ENCODE measurements around the gene TTC29. TPM values are rescaled to one million over a fixed set of nuclear protein-coding genes. Genes with fewer than 3 reads are reported as not detected.
"Not testable (repeated sequence)": the region's sequence is repeated elsewhere in the genome, so short reads cannot be mapped to it uniquely, and the experiment has no call there.

Gene TTC29
- total RNA-seq, 1 experiment from 2014 or later, result not detected

- H3K4me1 Mint-ChIP-seq (ENCODE audit: low read depth, unreplicated experiment), result no peaks in the 10 kb centered on the region
Observed at GRCh38 chr4:146835096-146835495, 110.6 kb downstream of the TTC29 start.

GRCh38 chr4:146834263-146835034, 111.2 kb downstream of the TTC29 start:
- no peak overlapping the region for H3K27ac Mint-ChIP-seq (ENCODE audit: unreplicated experiment)
- no peaks in the 10 kb centered on the region for H3K4me1 Mint-ChIP-seq (ENCODE audit: low read depth, unreplicated experiment)
- no peak overlapping the region for H3K4me3 ChIP-seq (ENCODE audit: low read depth, low read length)
- no peak for TF ChIP-seq CTCF (IDR thresholded peaks at IDR 0.05; ENCODE audit: insufficient read depth in 1 of 2, low read depth in 1 of 2, low read length in 1 of 2, severe bottlenecking in 1 of 2, unreplicated experiment in 1 of 2)
- POLR2A ChIA-PET, result no interaction called here
- no peaks in the 10 kb centered on the region for H3K27me3 ChIP-seq (replicated peaks; ENCODE audit: control insufficient read depth, insufficient read depth, low read length)
- intact Hi-C loops (cut with micrococcal nuclease; ENCODE audit: unreplicated experiment), result no loop called here
- no peaks in the 10 kb centered on the region for H3K9me3 ChIP-seq
- H3K27me3 Mint-ChIP-seq (ENCODE audit: insufficient read depth, unreplicated experiment), result peaks cover 3% of the 10 kb centered on the region
- no peak for DNase-seq
- H3K36me3 Mint-ChIP-seq (ENCODE audit: insufficient read depth, unreplicated experiment), result no peaks in the 10 kb centered on the region
- BruUV-seq (replicated peaks), result no TSS peak
- H3K4me3 Mint-ChIP-seq (ENCODE audit: unreplicated experiment), result no peak overlapping the region
- no peaks in the 10 kb centered on the region for H3K36me3 ChIP-seq (ENCODE audit: control insufficient read depth, insufficient read depth, low read length)
- H3K9me3 Mint-ChIP-seq (ENCODE audit: unreplicated experiment), result no peaks in the 10 kb centered on the region
- CTCF ChIA-PET, result no interaction called here
- H3K4me1 ChIP-seq, result no peaks in the 10 kb centered on the region

More at GRCh38 chr4:146835096-146835495, 110.6 kb downstream of the TTC29 start:
- TF ChIP-seq CTCF (IDR thresholded peaks at IDR 0.05; ENCODE audit: insufficient read depth in 1 of 2, low read depth in 1 of 2, low read length in 1 of 2, severe bottlenecking in 1 of 2, unreplicated experiment in 1 of 2), result no peak
- Mint-ChIP-seq H3K27me3 (ENCODE audit: insufficient read depth, unreplicated experiment) (peaks cover 3% of the 10 kb centered on the region), H3K4me3 (ENCODE audit: unreplicated experiment) (no peak overlapping the region), H3K36me3 (ENCODE audit: insufficient read depth, unreplicated experiment) (no peaks in the 10 kb centered on the region), H3K27ac (ENCODE audit: unreplicated experiment) (no peak overlapping the region), H3K9me3 (ENCODE audit: unreplicated experiment) (no peaks in the 10 kb centered on the region)
- Histone ChIP-seq H3K9me3 (no peaks in the 10 kb centered on the region), H3K4me1 (no peaks in the 10 kb centered on the region), H3K27me3 (replicated peaks; ENCODE audit: control insufficient read depth, insufficient read depth, low read length) (no peaks in the 10 kb centered on the region), H3K36me3 (ENCODE audit: control insufficient read depth, insufficient read depth, low read length) (no peaks in the 10 kb centered on the region), H3K4me3 (ENCODE audit: low read depth, low read length) (no peak overlapping the region)
- intact Hi-C loops (cut with micrococcal nuclease; ENCODE audit: unreplicated experiment), result no loop called here
- no TSS peak for BruUV-seq (replicated peaks)
- POLR2A ChIA-PET, result no interaction called here
- DNase-seq, result no peak
- CTCF ChIA-PET, result no interaction called here

GRCh38 chr4:146833530-146833929, 112.1 kb downstream of the TTC29 start:
- H3K27me3 Mint-ChIP-seq (ENCODE audit: insufficient read depth, unreplicated experiment), result peaks cover 3% of the 10 kb centered on the region
- DNase-seq, result no peak
- ChIA-PET POLR2A (no interaction called here), CTCF (no interaction called here)
- no peak overlapping the region for H3K27ac Mint-ChIP-seq (ENCODE audit: unreplicated experiment)
- H3K9me3 Mint-ChIP-seq (ENCODE audit: unreplicated experiment), result no peaks in the 10 kb centered on the region
- TF ChIP-seq CTCF (IDR thresholded peaks at IDR 0.05; ENCODE audit: insufficient read depth in 1 of 2, low read depth in 1 of 2, low read length in 1 of 2, severe bottlenecking in 1 of 2, unreplicated experiment in 1 of 2), result no peak
- intact Hi-C loops (cut with micrococcal nuclease; ENCODE audit: unreplicated experiment), result no loop called here
- Histone ChIP-seq H3K4me3 (ENCODE audit: low read depth, low read length) (no peak overlapping the region), H3K4me1 (no peaks in the 10 kb centered on the region), H3K27me3 (replicated peaks; ENCODE audit: control insufficient read depth, insufficient read depth, low read length) (no peaks in the 10 kb centered on the region), H3K9me3 (no peaks in the 10 kb centered on the region), H3K36me3 (ENCODE audit: control insufficient read depth, insufficient read depth, low read length) (no peaks in the 10 kb centered on the region)
- H3K36me3 Mint-ChIP-seq (ENCODE audit: insufficient read depth, unreplicated experiment), result no peaks in the 10 kb centered on the region
- BruUV-seq (replicated peaks), result no TSS peak
- no peak overlapping the region for H3K4me3 Mint-ChIP-seq (ENCODE audit: unreplicated experiment)
- no peaks in the 10 kb centered on the region for H3K4me1 Mint-ChIP-seq (ENCODE audit: low read depth, unreplicated experiment)

GRCh38 chr4:146822980-146823379, 122.7 kb downstream of the TTC29 start:
- H3K27ac Mint-ChIP-seq (ENCODE audit: unreplicated experiment); BruUV-seq (replicated peaks); H3K36me3 ChIP-seq (ENCODE audit: control insufficient read depth, insufficient read depth, low read length); H3K27me3 Mint-ChIP-seq (ENCODE audit: insufficient read depth, unreplicated experiment); CTCF ChIA-PET; H3K4me1 Mint-ChIP-seq (ENCODE audit: low read depth, unreplicated experiment); H3K4me3 ChIP-seq (ENCODE audit: low read depth, low read length); H3K4me3 Mint-ChIP-seq (ENCODE audit: unreplicated experiment); H3K9me3 Mint-ChIP-seq (ENCODE audit: unreplicated experiment); H3K27me3 ChIP-seq (replicated peaks; ENCODE audit: control insufficient read depth, insufficient read depth, low read length); H3K9me3 ChIP-seq; H3K36me3 Mint-ChIP-seq (ENCODE audit: insufficient read depth, unreplicated experiment); DNase-seq; intact Hi-C loops (cut with micrococcal nuclease; ENCODE audit: unreplicated experiment); H3K4me1 ChIP-seq: not testable (repeated sequence)
- POLR2A ChIA-PET, result interaction anchor here (0.6 kb wide), 1 partner anchor 844 kb away, joined by 7 read pairs; no protein-coding TSS in a partner anchor
